BLaER1 (cell line): ENCODE data around the gene DLGAP1.

Source experiments
- H3K27ac ChIP-seq: shearing (Covaris generic); formaldehyde crosslinking; 2 replicates; pipeline ENCODE4 v1.8.1; 2022
- H3K27me3 ChIP-seq: shearing (Covaris generic); formaldehyde crosslinking; 2 replicates; pipeline ENCODE4 v1.8.1; 2022
- H3K36me3 ChIP-seq: shearing (Covaris generic); formaldehyde crosslinking; 2 replicates; pipeline ENCODE4 v1.8.1; 2022
- H3K4me1 ChIP-seq: shearing (Covaris generic); formaldehyde crosslinking; 2 replicates; pipeline ENCODE4 v1.8.1; 2022
- H3K4me2 ChIP-seq: shearing (Covaris generic); formaldehyde crosslinking; 2 replicates; pipeline ENCODE4 v1.8.1; 2022
- H3K4me3 ChIP-seq: shearing (Covaris generic); formaldehyde crosslinking; 2 replicates; pipeline ENCODE4 v1.8.1; 2022
- H3K9ac ChIP-seq: shearing (Covaris generic); formaldehyde crosslinking; 2 replicates; pipeline ENCODE4 v1.8.1; 2022
- H3K9me3 ChIP-seq: shearing (Covaris generic); formaldehyde crosslinking; 2 replicates; pipeline ENCODE4 v1.8.1; 2022
- H4K20me1 ChIP-seq: shearing (Covaris generic); formaldehyde crosslinking; 2 replicates; pipeline ENCODE4 v1.8.1; 2022
- Cebpa-rat ChIP-seq: shearing (Covaris generic); IDR thresholded peaks from 2 replicates; pipeline ENCODE4 v1.8.1; 2022

The DLGAP1 gene

GRCh38 chr18:3931542-3932112, 523.5 kb downstream of the DLGAP1 start:
- no peak overlapping the region for H3K27ac ChIP-seq
- no peak overlapping the region for H3K4me2 ChIP-seq
- H4K20me1 ChIP-seq, result no peaks in the 10 kb centered on the region
- H3K4me1 ChIP-seq, result peaks cover 7% of the 10 kb centered on the region; the same call in 1 of the 2 replicates
- H3K4me3 ChIP-seq, result no peak overlapping the region
- no peak overlapping the region for H3K9ac ChIP-seq
- no peak for TF ChIP-seq Cebpa-rat
- no peaks in the 10 kb centered on the region for H3K36me3 ChIP-seq
- H3K27me3 ChIP-seq, result no peaks in the 10 kb centered on the region
- no peaks in the 10 kb centered on the region for H3K9me3 ChIP-seq

DNA sequence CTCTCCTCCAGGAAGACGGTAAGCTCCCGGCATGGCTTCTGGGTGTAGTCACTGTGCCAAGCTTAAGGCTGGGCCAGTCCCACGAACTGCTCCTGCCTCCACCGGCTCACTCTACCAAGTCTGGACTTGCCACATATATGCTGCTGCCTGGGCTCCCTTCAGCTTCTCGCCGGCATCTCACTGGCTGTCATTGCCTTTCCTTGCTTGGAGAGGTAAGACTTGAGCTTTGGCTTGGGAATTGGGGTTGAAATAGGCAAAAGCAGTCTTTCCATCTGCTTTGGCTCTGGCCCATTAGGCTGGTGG, 524.1 kb downstream of the DLGAP1 start:
- Histone ChIP-seq H3K9ac (no peak overlapping the region), H4K20me1 (no peaks in the 10 kb centered on the region), H3K9me3 (no peaks in the 10 kb centered on the region), H3K4me3 (no peak overlapping the region), H3K27me3 (no peaks in the 10 kb centered on the region), H3K4me2 (no peak overlapping the region), H3K4me1 (peaks cover 7% of the 10 kb centered on the region; the same call in 1 of the 2 replicates), H3K27ac (no peak overlapping the region), H3K36me3 (no peaks in the 10 kb centered on the region)
- TF ChIP-seq Cebpa-rat, result no peak

- peaks cover 7% of the 10 kb centered on the region; the same call in 1 of the 2 replicates for H3K4me1 ChIP-seq
- no peak overlapping the region for H3K4me3 ChIP-seq
- H3K27ac ChIP-seq, result no peak overlapping the region
- no peaks in the 10 kb centered on the region for H3K36me3 ChIP-seq
- no peak overlapping the region for H3K9ac ChIP-seq
- no peak overlapping the region for H3K4me2 ChIP-seq
- H4K20me1 ChIP-seq, result no peaks in the 10 kb centered on the region
- no peak for TF ChIP-seq Cebpa-rat
- no peaks in the 10 kb centered on the region for H3K9me3 ChIP-seq
- H3K27me3 ChIP-seq, result no peaks in the 10 kb centered on the region
Measured at GRCh38 chr18:3930126-3931012, 524.7 kb downstream of the DLGAP1 start.

- H3K4me1 ChIP-seq, result no peaks in the 10 kb centered on the region
- H3K4me3 ChIP-seq, result no peak overlapping the region
- no peak overlapping the region for H3K27ac ChIP-seq
- no peak overlapping the region for H3K4me2 ChIP-seq
- no peak for TF ChIP-seq Cebpa-rat
- no peaks in the 10 kb centered on the region for H4K20me1 ChIP-seq
- H3K9ac ChIP-seq, result no peak overlapping the region
- no peaks in the 10 kb centered on the region for H3K9me3 ChIP-seq
- no peaks in the 10 kb centered on the region for H3K36me3 ChIP-seq
- H3K27me3 ChIP-seq, result no peaks in the 10 kb centered on the region
Measured at GRCh38 chr18:3924455-3924854, 530.7 kb downstream of the DLGAP1 start.

- H3K4me3 ChIP-seq, result no peak overlapping the region
- H3K36me3 ChIP-seq, result no peaks in the 10 kb centered on the region
- no peak overlapping the region for H3K27ac ChIP-seq
- H3K9ac ChIP-seq, result no peak overlapping the region
- H3K27me3 ChIP-seq, result no peaks in the 10 kb centered on the region
- H3K4me1 ChIP-seq, result no peaks in the 10 kb centered on the region
- TF ChIP-seq Cebpa-rat, result no peak
- H3K4me2 ChIP-seq, result no peak overlapping the region
- no peaks in the 10 kb centered on the region for H3K9me3 ChIP-seq
- H4K20me1 ChIP-seq, result no peaks in the 10 kb centered on the region
Measured at GRCh38 chr18:3923750-3924149, 531.4 kb downstream of the DLGAP1 start.

DNA sequence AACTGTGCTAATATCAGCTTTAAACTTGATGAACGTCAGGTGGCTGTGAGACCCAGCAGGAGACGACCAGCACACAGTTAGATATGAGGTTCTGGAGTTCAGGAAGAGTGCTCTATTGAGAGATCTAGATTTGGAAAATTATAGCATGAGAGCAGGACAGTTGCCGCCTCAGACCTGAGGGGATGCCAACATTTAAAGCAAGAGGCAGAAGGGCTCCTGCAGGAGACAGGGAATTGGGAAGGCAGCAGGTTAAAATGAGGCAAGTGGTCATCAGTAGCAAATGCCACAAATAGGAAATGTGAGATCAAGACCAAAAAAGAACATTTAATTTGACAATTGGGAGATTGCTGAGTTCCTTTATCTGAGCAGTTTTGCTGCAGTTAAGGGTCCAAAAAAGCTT, 533.3 kb downstream of the DLGAP1 start:
- Histone ChIP-seq H3K4me1 (no peaks in the 10 kb centered on the region), H3K36me3 (no peaks in the 10 kb centered on the region), H3K27ac (no peak overlapping the region), H3K9me3 (no peaks in the 10 kb centered on the region), H4K20me1 (no peaks in the 10 kb centered on the region), H3K4me2 (no peak overlapping the region), H3K9ac (no peak overlapping the region), H3K4me3 (no peak overlapping the region), H3K27me3 (no peaks in the 10 kb centered on the region)
- no peak for TF ChIP-seq Cebpa-rat

- Histone ChIP-seq H3K4me1 (no peaks in the 10 kb centered on the region), H3K4me2 (no peak overlapping the region), H4K20me1 (no peaks in the 10 kb centered on the region), H3K27ac (no peak overlapping the region), H3K9me3 (no peaks in the 10 kb centered on the region), H3K27me3 (no peaks in the 10 kb centered on the region), H3K36me3 (no peaks in the 10 kb centered on the region), H3K4me3 (no peak overlapping the region), H3K9ac (no peak overlapping the region)
- TF ChIP-seq Cebpa-rat, result no peak
Measured at GRCh38 chr18:3920832-3921231, 534.3 kb downstream of the DLGAP1 start.

DNA sequence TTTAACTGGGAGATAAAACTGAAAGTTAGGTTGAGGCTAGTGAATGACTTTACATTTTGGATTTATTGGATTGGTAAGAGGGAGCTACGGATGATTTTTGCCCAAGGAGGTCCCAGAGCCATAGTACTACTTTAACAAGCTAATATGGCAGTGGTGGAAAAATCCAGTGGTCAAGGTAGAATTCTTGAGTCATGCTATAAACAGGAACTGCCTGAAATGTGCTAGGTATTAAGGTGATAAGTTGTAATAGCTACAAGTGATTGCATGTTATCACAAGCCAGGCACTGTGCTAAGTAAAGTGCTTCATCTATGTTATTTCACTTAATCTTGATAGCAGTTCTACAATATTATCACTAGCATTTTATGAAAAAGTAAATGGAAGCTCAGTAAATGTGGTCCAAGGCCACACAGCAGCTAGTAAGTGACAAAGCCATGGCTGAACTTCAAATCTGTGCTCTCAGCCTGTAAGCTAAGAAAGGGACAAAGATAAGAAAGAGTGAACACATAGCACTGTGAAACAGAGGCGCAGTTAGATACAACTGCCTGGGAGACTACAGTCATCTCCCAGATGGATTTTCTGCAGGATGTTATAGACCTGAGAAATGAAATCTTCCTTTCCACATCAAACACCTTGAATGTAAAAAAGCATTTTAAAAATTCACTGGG, 535.6 kb downstream of the DLGAP1 start:
- no peaks in the 10 kb centered on the region for H3K9me3 ChIP-seq
- no peak overlapping the region for H3K4me3 ChIP-seq
- no peaks in the 10 kb centered on the region for H4K20me1 ChIP-seq
- no peak overlapping the region for H3K27ac ChIP-seq
- peaks cover 6% of the 10 kb centered on the region; the same call in 1 of the 2 replicates for H3K4me1 ChIP-seq
- H3K27me3 ChIP-seq, result no peaks in the 10 kb centered on the region
- no peak overlapping the region for H3K4me2 ChIP-seq
- no peaks in the 10 kb centered on the region for H3K36me3 ChIP-seq
- TF ChIP-seq Cebpa-rat, result no peak
- H3K9ac ChIP-seq, result no peak overlapping the region

GRCh38 chr18:3916082-3916481, 539.0 kb downstream of the DLGAP1 start:
- Histone ChIP-seq H3K4me1 (peaks cover 6% of the 10 kb centered on the region; the same call in 1 of the 2 replicates), H3K4me3 (no peak overlapping the region), H3K36me3 (no peaks in the 10 kb centered on the region), H3K9ac (no peak overlapping the region), H3K27ac (no peak overlapping the region), H3K9me3 (no peaks in the 10 kb centered on the region), H3K4me2 (no peak overlapping the region), H4K20me1 (no peaks in the 10 kb centered on the region), H3K27me3 (no peaks in the 10 kb centered on the region)
- no peak for TF ChIP-seq Cebpa-rat
